ENCODE results near the gene ST8SIA5.

The ST8SIA5 gene

GRCh38 chr18:46688853-46689525, 67.9 kb downstream of the ST8SIA5 start:
- H3K4me3 ChIP-seq (ENCODE audit: low read depth, low read length), result no peak overlapping the region
- TF ChIP-seq CTCF (conservative IDR thresholded peaks at IDR 0.05; ENCODE audit: low read depth, low read length), result no peak
- no peak for DNase-seq (ENCODE audit: low read depth)

- no peak for TF ChIP-seq CTCF (conservative IDR thresholded peaks at IDR 0.05; ENCODE audit: low read depth, low read length)
Observed at GRCh38 chr18:46686186-46686585, 70.7 kb downstream of the ST8SIA5 start.

GRCh38 chr18:46683252-46683651, 73.6 kb downstream of the ST8SIA5 start:
- TF ChIP-seq CTCF (conservative IDR thresholded peaks at IDR 0.05; ENCODE audit: low read depth, low read length), result no peak
- no peak for DNase-seq (ENCODE audit: low read depth)
- H3K4me3 ChIP-seq (ENCODE audit: low read depth, low read length), result no peak overlapping the region

More at GRCh38 chr18:46686186-46686585, 70.7 kb downstream of the ST8SIA5 start:
- no peak overlapping the region for H3K4me3 ChIP-seq (ENCODE audit: low read depth, low read length)
- DNase-seq (ENCODE audit: low read depth), result no peak

GRCh38 chr18:46680784-46681695, 75.8 kb downstream of the ST8SIA5 start:
- no peak for DNase-seq (ENCODE audit: low read depth)
- TF ChIP-seq CTCF (conservative IDR thresholded peaks at IDR 0.05; ENCODE audit: low read depth, low read length), result no peak
- H3K4me3 ChIP-seq (ENCODE audit: low read depth, low read length), result no peak overlapping the region

GRCh38 chr18:46679846-46680598, 76.8 kb downstream of the ST8SIA5 start:
- no peak for TF ChIP-seq CTCF (conservative IDR thresholded peaks at IDR 0.05; ENCODE audit: low read depth, low read length)
- no peak overlapping the region for H3K4me3 ChIP-seq (ENCODE audit: low read depth, low read length)
- DNase-seq (ENCODE audit: low read depth), result no peak

- TF ChIP-seq CTCF (conservative IDR thresholded peaks at IDR 0.05; ENCODE audit: low read depth, low read length), result no peak
- H3K4me3 ChIP-seq (ENCODE audit: low read depth, low read length), result no peak overlapping the region
- no peak for DNase-seq (ENCODE audit: low read depth)
Observed at GRCh38 chr18:46678785-46679399, 78.0 kb downstream of the ST8SIA5 start.

All from choroid plexus epithelial cell (primary cell).